K562 (cell line): Measurements from ENCODE around the gene MPC1. TPM values are rescaled to one million over a fixed set of nuclear protein-coding genes. Genes with fewer than 3 reads are reported as not detected.

Experiments
- CBX5 ChIP-seq: IDR thresholded peaks from 2 replicates; pipeline ENCODE4 v1.6.1; 2014; ENCODE audit warnings: low read depth, borderline replicate concordance
- CEBPG ChIP-seq, 3 experiments: fragments of 200-800 bp in 1 of 3; sonication (Bioruptor generic) in 1 of 3; sonication (generic) in 1 of 3; formaldehyde crosslinking in 1 of 3; IDR thresholded peaks in 2 of 3; conservative IDR thresholded peaks in 1 of 3; 2 replicates each; pipeline versions ENCODE4 v1.6.1 to v1.8.0; 2016 to 2022; ENCODE audit warnings: missing compliant biosample characterization in 2 of 3, missing genetic modification characterization in 2 of 3, mild to moderate bottlenecking in 1 of 3, missing genetic modification reagents in 1 of 3
- E2F4 ChIP-seq: sonication (generic); formaldehyde crosslinking; IDR thresholded peaks from 2 replicates; pipeline ENCODE4 v1.8.0; 2022; ENCODE audit warnings: mild to moderate bottlenecking, low read depth, missing genetic modification reagents
- ESRRA ChIP-seq: fragments of 450-650 bp; IDR thresholded peaks from 2 replicates; pipeline ENCODE4 v1.6.1; 2014; ENCODE audit warnings: low read depth, mild to moderate bottlenecking, moderate library complexity, borderline replicate concordance
- MEF2A ChIP-seq: IDR thresholded peaks from 2 replicates; pipeline ENCODE4 v1.6.1; 2011; ENCODE audit warnings: low read depth, mild to moderate bottlenecking, low read length, moderate library complexity; ENCODE audit not compliant: control insufficient read depth
- MTF1 ChIP-seq: fragments of 250-450 bp; sonication (Bioruptor Pico); IDR thresholded peaks from 2 replicates; pipeline ENCODE4 v1.9.0; 2021; ENCODE audit warnings: moderate library complexity, mild to moderate bottlenecking, inconsistent platforms, borderline replicate concordance
- NR2C2 ChIP-seq, 2 experiments: fragments of 200-800 bp in 1 of 2; sonication (Bioruptor generic) in 1 of 2; sonication (generic) in 1 of 2; formaldehyde crosslinking in 1 of 2; IDR thresholded peaks; 2 replicates each; pipeline versions ENCODE4 v1.6.1 to v1.8.0; 2016 to 2022; ENCODE audit warnings: mild to moderate bottlenecking in 1 of 2, missing compliant biosample characterization in 1 of 2, missing genetic modification characterization in 1 of 2, missing genetic modification reagents in 1 of 2
- RFX1 ChIP-seq: fragments of 450-650 bp; IDR thresholded peaks from 2 replicates; pipeline ENCODE4 v1.6.1; 2016; ENCODE audit warnings: mild to moderate bottlenecking, moderate library complexity
- SNAPC5 ChIP-seq: fragments of 250-450 bp; sonication (Bioruptor Pico); IDR thresholded peaks from 2 replicates; pipeline ENCODE4 v1.8.0; 2021; ENCODE audit warnings: moderate library complexity, mild to moderate bottlenecking, inconsistent platforms
- TRIM28 ChIP-seq: fragments of 450-650 bp; IDR thresholded peaks from 2 replicates; pipeline ENCODE4 v1.6.1; 2017
- XRCC5 ChIP-seq: fragments of 200-400 bp; formaldehyde crosslinking; IDR thresholded peaks from 2 replicates; pipeline ENCODE4 v1.6.1; 2017; ENCODE audit warnings: low read depth, mild to moderate bottlenecking, low read length
- ZNF212 ChIP-seq: fragments of 450-650 bp; formaldehyde crosslinking; IDR thresholded peaks from 2 replicates; pipeline ENCODE4 v1.4.0; 2020; ENCODE audit warnings: mild to moderate bottlenecking
- ZNF324 ChIP-seq: fragments of 250-450 bp; sonication (Bioruptor Pico); IDR thresholded peaks from 2 replicates; pipeline ENCODE4 v1.4.0; 2020; ENCODE audit warnings: mild to moderate bottlenecking
- ZNF655 ChIP-seq: fragments of 250-450 bp; sonication (Bioruptor Pico); IDR thresholded peaks from 2 replicates; pipeline ENCODE4 v1.5.0; 2021
- ZNF668 ChIP-seq: fragments of 250-450 bp; sonication (Bioruptor Pico); IDR thresholded peaks from 2 replicates; pipeline ENCODE4 v1.8.0; 2022; ENCODE audit warnings: mild to moderate bottlenecking, inconsistent platforms
- ZZZ3 ChIP-seq: fragments of 450-650 bp; IDR thresholded peaks from 2 replicates; pipeline ENCODE4 v1.6.1; 2016; ENCODE audit warnings: antibody characterized with exemption, mild to moderate bottlenecking, moderate library complexity
- polyA plus RNA-seq, 8 experiments: library from polyadenylated mRNA; depleted of rRNA in 4 of 8; stranded (reverse) in 5 of 8; unstranded in 3 of 8; fragments of >200 nt; fragmentation: Nextera tagmentation in 2 of 8; fragmentation: Illumina TruSeq in 1 of 8; extraction: Ambion mirVana in 2 of 8; extraction: Trizol in 1 of 8; gene quantifications; 2 replicates each; pipeline versions ENCODE4 v1.2.1 to v1.2.3, GENCODE V29; 2011 to 2014; ENCODE audit warnings: inconsistent platforms in 1 of 8, missing spikeins in 1 of 8
- total RNA-seq, 7 experiments: library from RNA; depleted of rRNA in 6 of 7; stranded (reverse); fragments of >200 nt in 6 of 7; fragmentation: Illumina TruSeq in 2 of 7; extraction: Trizol in 2 of 7; gene quantifications; 2 replicates each; pipeline versions ENCODE4 v1.2.1 to v1.2.3, GENCODE V29; 2011 to 2021; ENCODE audit warnings: low replicate concordance in 1 of 7
- TF ChIP-seq, protein P1 (sequence below), 2 experiments: fragments of 250-450 bp in 1 of 2; fragments of 450-650 bp in 1 of 2; sonication (Bioruptor Pico) in 1 of 2; IDR thresholded peaks; 2 replicates each; pipeline versions ENCODE4 v1.6.1 to v1.8.0; 2016 to 2021; ENCODE audit warnings: mild to moderate bottlenecking in 2 of 2, moderate library complexity in 2 of 2, missing compliant biosample characterization in 1 of 2, missing genetic modification characterization in 1 of 2
- TF ChIP-seq, protein P2 (sequence below): fragments of 250-450 bp; sonication (Bioruptor Pico); IDR thresholded peaks from 2 replicates; pipeline ENCODE4 v1.8.0; 2022; ENCODE audit warnings: moderate library complexity, mild to moderate bottlenecking, inconsistent platforms
- TF ChIP-seq, protein P3 (sequence below): fragments of 250-450 bp; sonication (Bioruptor Pico); IDR thresholded peaks from 2 replicates; pipeline ENCODE4 v1.8.0; 2021; ENCODE audit warnings: mild to moderate bottlenecking, moderate library complexity

MPC1 gene
- total and polyA plus RNA-seq, 9 of the 15 experiments (the other 6 are each of a cell fraction or from before 2014, with no cell fraction given), result 78.6 to 185 (median 138) TPM

GRCh38 chr6:166342349-166343149, 40.2 kb downstream of the MPC1 start, which contains the start of gene SFT2D1 (continued):
- TF ChIP-seq ESRRA (peak; percentile 37; the same call in 1 of the 2 replicates), CBX5 (0 out of 2 replicates have a peak, but pooled peaks have one; percentile 27), ZZZ3 (no peak), ZNF212 (no peak), ZNF655 (CRISPR knock-in tag) (no peak), SNAPC5 (CRISPR knock-in tag) (no peak), ZNF668 (no peak), CEBPG (CRISPR knock-in tag; IDR thresholded peaks at IDR 0.05) (no peak), CEBPG (tag; conservative IDR thresholded peaks at IDR 0.05 in 1 of 2, IDR thresholded peaks at IDR 0.05 in 1 of 2) (no peak), MTF1 (CRISPR knock-in tag) (no peak), MEF2A (no peak), E2F4 (CRISPR knock-in tag) (no peak; the same call in 1 of the 2 replicates), RFX1 (no peak), XRCC5 (no peak), NR2C2 (CRISPR knock-in tag; IDR thresholded peaks at IDR 0.05) (peak; percentile 80; the same call in 1 of the 2 replicates), NR2C2 (tag; IDR thresholded peaks at IDR 0.05) (peak; percentile 71; the same call in 1 of the 2 replicates), ZNF324 (CRISPR knock-in tag) (no peak), TRIM28 (peak; percentile 89)
- TF ChIP-seq, protein P1, sequence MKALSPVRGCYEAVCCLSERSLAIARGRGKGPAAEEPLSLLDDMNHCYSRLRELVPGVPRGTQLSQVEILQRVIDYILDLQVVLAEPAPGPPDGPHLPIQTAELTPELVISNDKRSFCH (CRISPR knock-in tag; IDR thresholded peaks at IDR 0.05), result no peak
- TF ChIP-seq, protein P1 (tag; IDR thresholded peaks at IDR 0.05), result no peak
- TF ChIP-seq, protein P2, sequence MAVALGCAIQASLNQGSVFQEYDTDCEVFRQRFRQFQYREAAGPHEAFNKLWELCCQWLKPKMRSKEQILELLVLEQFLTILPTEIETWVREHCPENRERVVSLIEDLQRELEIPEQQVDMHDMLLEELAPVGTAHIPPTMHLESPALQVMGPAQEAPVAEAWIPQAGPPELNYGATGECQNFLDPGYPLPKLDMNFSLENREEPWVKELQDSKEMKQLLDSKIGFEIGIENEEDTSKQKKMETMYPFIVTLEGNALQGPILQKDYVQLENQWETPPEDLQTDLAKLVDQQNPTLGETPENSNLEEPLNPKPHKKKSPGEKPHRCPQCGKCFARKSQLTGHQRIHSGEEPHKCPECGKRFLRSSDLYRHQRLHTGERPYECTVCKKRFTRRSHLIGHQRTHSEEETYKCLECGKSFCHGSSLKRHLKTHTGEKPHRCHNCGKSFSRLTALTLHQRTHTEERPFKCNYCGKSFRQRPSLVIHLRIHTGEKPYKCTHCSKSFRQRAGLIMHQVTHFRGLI, result no peak
- TF ChIP-seq, protein P3, sequence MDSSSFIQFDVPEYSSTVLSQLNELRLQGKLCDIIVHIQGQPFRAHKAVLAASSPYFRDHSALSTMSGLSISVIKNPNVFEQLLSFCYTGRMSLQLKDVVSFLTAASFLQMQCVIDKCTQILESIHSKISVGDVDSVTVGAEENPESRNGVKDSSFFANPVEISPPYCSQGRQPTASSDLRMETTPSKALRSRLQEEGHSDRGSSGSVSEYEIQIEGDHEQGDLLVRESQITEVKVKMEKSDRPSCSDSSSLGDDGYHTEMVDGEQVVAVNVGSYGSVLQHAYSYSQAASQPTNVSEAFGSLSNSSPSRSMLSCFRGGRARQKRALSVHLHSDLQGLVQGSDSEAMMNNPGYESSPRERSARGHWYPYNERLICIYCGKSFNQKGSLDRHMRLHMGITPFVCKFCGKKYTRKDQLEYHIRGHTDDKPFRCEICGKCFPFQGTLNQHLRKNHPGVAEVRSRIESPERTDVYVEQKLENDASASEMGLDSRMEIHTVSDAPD (CRISPR knock-in tag), result no peak
